GM18526 (cell line): ENCODE measurements around the gene GRPEL1.

ENCODE experiments used
- POLR2A ChIP-seq: IDR thresholded peaks from 3 replicates; pipeline ENCODE4 v1.6.1; 2011; ENCODE audit not compliant: insufficient read length; ENCODE audit errors: extremely low read depth

Gene GRPEL1

DNA sequence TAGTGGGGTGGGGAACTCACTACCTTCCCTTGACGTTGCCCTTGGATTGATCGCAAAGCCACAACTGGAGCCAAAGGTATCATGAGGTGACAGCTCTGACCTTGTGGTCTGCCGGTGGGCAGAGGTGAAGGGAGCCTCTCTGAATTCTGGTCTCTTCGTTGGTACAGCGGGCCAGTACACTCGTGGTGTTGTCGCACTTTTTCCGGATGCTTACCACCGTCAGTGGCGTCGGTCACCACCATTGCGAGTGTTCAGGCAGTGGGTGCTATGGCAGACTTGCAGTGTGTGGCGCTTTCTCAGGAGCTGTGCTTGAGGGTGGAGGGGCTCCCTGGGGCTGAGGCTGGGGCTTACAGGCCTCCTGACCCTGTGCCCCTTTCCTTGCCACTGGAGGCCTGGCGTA is 5.2 kb upstream of the GRPEL1 start:
- TF ChIP-seq POLR2A: no peak

DNA sequence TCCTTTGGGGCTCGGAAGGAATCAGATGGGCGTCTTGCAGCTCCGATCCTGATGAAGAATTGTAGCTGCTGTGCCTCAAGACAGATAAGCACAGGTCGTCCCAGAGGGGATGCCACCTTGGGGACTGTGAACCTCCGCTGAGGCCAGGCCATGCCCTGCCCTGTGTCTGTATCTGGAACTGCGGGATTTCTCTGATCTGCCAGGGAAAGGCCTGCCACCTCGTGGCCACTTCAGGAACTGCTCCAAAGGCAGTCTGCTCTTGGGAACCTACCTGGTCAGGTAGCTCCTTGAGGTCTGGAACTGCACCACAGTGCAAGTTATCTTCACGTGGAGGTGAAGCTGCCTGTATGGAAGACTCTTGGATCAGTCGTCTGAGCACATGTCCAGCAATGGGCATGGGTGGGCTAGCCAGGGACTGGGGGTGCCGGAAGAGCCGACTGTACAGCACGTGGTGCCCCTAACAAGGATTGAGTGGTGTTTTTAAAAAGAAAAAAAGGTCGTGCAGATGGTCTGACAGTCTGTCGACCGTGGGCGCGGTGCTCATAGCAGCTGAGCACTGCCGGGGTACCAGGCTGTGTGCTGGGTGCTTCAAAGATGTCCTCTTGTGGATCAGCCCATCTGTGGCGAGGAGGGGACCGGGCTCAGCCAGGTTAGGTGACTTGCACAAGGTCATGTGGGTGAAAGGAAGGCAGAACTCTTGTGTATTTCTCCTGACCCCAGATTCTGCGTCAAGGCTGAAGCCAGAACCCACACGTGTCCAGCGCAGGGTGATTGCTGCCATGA is 3.1 kb upstream of the GRPEL1 start:
- no peak for TF ChIP-seq POLR2A

DNA sequence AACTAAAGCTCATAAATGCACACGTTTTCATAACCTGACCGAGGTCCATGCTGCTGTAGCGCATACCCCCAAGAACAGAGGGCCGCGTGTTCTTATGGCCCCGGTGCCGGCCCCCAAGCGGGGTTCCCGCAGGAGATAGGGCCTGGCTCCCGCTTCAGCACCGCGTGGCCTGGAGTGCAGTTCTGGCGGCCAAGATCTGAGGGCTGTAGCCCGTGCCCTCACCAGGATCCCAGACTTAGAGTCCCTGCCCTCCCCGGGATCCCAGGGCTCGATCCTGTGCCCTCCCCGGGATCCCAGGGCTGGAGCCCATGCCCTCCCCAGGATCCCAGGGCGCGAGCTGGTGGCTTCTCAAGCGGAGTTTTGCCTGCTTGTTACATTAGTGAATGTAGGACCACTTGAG is 1.0 kb upstream of the GRPEL1 start:
- TF ChIP-seq POLR2A: no peak

DNA sequence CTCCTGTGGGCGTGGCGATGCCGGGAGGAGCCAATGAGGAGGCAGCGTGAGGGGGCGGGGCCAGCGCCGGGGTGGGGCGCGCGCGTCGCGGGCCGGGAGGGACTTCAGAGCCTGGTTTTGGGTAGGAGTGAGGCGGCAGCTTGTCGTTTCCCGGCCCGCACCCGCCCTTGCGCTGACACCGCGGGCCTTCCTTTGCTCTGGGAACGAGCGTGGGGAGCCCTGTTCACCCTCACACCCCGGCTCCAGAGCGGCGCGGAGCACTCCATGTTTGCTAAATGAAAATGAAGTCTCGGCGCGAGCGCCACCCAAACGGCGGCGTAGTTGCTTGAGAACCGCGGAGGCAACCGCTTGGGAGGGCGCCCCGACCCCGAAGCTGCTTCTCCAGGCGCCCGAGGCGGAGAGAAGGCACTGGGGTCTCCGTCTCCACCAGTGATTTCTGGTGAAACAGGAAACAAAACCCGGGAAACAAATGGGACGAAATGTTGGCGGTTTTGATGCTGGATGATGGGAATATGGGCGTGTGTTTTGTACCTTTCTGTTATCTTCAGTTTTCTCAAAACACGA is 497 bp upstream of the GRPEL1 start:
- TF ChIP-seq POLR2A: peak; percentile 81

DNA sequence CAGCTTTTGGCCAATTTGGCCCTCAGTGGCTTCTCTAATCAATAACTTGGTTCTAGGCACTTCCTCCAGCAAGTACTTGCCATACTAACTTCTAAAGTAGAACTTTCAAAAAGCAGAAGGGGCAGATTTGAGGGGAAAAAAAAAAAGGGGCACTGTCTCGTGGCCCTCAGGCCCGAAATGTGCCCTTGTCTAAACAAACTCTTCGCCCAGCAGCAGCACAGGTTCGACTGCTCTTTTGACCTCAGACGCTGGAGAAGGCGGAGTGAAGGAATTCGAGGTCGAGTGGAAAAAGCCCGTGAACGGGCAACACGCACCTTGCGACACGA is 775 bp downstream of the GRPEL1 start:
- no peak for TF ChIP-seq POLR2A

DNA sequence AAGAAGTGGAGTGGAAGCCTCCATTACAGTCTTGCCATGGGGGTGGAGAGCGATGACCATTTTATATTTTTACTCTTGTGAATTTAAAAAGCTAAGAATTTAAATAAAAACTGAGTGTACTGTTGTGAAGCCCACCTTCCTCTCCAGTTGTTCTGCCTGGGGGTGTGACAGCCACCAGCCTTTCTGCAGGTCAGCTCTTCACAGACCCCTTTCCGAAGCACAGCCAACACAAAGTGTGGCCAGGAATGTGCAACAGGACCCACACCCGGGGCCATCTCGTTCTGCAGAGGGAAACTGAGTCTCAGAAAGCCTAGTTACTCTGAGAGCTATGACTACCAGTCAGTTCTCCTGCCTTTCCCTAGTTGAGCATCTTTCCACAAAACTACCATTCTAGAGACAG is 1.4 kb downstream of the GRPEL1 start:
- TF ChIP-seq POLR2A: no peak

DNA sequence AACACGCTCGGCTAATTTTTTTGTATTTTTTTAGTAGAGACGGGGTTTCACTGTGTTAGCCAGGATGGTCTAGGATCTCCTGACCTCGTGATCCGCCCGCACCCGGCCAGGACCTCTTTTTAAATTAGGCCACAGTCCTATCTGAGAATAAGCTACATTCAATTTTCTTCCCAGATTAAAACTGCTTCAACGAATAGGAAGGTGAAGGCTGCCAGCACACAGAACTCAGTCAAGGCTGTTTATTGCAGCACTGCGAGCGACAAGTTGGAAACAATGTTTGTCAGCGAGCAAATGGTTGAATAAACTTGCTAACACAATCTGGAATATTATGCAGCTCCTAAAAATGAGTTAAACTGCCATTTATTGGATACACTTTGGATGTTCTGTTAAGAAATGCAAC is 1.9 kb downstream of the GRPEL1 start:
- TF ChIP-seq POLR2A: no peak

DNA sequence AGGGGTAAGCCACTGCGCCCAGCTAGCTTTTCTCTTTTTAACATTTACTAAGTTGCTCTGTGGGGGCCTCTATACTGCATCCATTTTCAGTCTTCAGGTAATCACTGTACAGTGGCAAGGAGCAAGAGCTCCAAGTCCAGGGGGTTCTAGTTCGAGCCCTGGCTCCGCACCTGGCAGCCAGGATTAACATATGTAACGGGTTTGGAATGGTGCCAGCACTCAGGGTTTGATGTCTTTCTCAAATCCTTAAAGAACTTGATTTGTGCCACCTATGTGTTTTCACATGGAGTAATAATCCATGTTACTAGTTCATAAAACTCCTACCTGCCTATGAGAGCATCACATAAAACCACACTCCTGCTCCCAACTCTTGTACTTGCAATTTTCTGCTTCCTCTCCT is 4.5 kb downstream of the GRPEL1 start:
- TF ChIP-seq POLR2A: no peak

DNA sequence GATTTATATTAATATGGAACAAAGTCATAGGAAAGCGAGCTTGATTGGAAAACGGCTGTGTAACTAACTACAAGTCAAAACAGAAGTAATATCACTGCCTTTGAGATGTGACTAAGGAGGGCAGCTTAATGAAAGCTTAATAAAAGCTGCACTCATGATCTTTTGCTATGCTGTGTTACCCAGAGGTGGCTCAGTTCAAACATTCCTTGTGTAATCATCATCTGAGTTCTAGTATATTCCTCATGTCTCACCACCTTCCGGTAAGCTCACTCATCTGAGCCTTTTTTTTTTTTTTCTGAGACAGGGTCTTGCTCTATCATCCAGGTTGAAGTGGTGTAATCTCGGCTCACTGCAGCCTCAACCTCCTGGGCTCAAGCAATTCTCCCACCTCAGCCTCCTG is 5.0 kb downstream of the GRPEL1 start:
- TF ChIP-seq POLR2A: no peak

DNA sequence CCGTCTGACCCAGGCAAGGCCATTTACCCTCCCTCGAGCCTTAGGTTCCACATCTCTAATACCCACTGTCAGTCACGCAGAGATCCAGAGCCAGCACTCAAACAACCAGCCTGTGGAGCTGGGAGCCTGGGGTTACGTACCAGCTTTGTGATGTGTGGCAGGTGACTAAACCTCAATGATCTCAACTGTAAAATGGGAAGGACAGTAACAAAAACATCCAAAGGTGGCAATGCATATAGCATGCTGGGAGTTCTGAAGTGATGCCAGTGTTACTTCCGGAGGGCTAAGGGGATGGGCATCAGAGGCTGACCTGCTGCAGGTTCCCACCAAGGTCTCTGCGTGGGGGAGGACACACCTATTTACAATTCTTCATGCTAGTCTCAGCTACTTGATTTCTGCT is 6.0 kb downstream of the GRPEL1 start:
- no peak for TF ChIP-seq POLR2A

DNA sequence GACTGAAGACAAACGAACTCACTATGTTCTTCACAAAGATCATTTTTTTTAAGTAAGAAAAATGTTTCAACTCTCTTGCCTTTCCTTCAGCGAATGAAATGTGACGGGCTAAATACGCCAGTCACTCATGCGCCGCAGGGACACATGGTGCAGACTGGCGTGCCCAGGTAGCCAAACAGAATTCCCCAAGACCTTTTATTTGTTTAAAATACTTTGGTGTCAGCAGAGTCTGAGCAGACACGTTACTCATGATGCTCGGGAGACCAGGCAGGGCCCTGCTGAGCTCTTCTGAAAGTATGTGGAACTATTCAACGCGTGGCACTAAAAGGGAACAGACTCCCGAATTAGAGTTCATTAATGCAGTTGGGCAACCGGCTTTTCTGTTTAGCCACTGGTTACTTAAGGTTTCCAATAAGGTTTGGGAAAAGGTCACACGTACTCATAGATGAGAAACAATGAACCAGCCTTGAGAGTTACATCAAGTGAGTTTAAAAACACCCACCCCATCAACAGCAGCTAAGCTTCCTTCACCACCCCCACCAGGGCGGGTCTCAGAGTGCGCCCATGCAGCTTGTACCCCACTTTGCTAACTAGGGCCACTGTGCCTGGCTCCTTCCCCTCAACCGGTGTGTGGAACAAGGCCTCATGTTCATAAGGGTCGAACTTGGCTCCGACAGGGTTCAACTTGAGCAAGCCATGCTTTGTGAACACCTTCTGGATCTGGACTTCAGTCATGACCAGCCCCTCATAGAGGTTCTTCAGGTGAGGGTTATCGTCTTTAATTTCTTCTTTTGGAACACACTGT is 7.3 kb downstream of the GRPEL1 start:
- no peak for TF ChIP-seq POLR2A

DNA sequence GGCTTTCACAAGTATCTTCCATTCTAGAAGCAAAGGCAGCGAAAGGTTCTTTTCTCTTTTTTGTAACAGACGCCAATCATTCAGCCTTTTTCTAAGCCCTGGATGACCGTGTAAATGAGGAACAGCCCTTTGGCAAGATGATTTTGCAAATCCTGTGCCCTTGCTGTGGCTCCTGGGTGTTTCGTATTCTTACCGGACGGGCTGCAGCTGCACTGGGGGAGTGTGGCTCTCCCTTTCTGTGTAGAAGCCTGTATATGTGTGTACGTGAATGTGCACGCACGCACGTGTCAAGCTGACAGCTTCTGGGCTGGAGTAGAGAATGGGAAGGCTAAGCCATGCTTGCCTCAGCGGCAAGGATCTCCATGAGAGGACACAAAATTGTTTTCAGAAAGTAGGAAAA is 8.2 kb downstream of the GRPEL1 start:
- no peak for TF ChIP-seq POLR2A

DNA sequence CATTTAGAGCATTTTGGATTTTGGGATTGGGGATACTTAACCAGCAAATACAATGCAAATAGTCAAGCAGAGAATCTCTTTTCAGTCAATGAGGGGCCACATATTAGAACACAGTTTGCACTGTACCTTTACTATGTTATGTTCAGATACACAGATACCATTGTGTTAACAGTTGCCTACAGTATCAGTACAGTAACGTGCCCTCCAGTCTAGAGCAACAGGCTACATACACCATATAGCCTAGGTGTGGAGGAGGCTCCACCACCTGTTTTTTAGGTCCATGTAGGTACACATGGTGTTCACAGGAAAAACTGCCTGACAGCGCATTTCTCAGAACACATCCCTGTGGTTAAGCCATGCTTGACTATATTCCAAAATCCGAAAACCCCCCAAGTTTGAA is 9.1 kb downstream of the GRPEL1 start:
- TF ChIP-seq POLR2A: no peak

DNA sequence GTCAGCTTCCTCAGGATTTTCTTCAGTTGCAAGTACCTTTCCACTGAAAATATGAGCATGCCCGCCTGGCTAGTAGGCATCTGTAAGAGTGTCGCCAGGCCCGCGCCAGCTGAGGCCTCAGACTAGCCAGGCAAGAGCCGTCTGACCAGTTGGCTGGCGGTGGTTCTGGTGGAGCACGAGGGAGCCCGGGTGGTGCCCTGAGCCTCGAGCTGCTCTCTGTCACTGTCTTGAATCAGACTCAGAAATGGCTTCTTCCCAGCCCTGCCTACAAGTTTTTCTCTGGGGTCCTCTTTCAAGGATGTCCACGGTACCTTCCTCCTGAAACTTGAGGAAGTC is 11.9 kb downstream of the GRPEL1 start:
- TF ChIP-seq POLR2A: no peak

DNA sequence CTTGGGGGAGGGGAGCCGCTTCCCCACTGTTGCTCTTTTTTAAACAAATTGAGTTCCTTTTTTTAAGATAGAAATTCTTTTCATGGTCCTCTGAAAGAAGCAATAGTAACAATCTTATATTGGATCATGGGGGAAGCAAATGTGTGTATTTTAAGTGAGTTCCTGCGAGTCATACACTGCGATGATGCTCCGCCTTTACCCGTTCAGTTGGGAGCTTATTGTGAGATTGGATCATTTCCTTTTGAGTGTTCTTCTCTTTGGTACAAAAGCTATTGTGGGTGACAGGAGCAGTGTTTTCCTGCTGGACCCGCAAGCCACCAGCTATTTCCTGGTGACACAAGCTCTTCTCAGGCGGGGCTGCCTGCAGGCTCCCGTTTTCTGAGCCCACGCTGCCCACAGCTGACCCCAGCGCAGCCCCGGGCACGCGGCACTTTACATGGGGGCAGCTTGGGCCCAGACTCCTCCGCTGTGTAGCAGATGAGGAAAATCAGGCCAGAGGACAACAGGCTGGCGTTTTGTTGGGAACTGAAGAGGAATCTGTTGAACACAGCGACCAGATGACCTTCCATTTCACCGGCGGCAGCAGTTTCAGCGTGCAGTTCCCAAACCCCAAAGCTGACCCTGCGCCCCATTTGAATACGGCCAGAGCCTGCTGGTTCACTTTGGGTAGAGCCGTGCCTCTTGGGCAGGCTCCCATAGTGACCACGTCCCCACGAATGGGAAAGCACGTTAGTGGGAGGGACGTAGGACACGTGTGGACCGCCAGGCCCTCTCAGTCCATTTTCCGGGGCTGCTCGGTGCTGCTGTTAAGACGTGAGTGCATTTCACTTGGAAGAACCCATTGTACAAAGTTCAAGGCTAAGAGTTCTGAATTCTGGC is 12.5 kb downstream of the GRPEL1 start:
- no peak for TF ChIP-seq POLR2A
